ENCODE data around the gene MYO5C. TPM values are rescaled to one million over a fixed set of nuclear protein-coding genes. Genes with fewer than 3 reads are reported as not detected.

MYO5C gene
- total RNA-seq, 4 donors from 2014 or later = 1.2 to 4.3 (median 2.9) TPM

DNA sequence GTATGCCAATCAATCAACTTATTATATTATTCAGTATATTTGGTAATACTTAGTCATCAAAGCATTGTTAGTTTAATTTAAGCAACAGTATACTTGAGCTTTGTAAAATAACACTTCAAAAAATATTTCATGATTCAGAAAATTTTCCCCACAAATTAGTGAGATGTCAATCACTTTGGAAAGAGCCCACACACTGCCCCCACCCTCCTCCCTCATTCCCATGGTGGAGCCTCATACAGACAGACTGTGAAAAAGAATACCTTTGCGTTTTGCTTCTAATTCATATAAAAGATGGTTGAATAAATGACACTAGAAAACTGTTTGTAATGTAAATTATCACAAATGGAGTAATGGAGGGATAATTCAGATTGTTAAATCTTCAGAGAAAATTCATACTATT is 43.3 kb upstream of the MYO5C start:
- no peak for TF ChIP-seq POLR2A (IDR thresholded peaks at IDR 0.05)
- TF ChIP-seq, protein P1, sequence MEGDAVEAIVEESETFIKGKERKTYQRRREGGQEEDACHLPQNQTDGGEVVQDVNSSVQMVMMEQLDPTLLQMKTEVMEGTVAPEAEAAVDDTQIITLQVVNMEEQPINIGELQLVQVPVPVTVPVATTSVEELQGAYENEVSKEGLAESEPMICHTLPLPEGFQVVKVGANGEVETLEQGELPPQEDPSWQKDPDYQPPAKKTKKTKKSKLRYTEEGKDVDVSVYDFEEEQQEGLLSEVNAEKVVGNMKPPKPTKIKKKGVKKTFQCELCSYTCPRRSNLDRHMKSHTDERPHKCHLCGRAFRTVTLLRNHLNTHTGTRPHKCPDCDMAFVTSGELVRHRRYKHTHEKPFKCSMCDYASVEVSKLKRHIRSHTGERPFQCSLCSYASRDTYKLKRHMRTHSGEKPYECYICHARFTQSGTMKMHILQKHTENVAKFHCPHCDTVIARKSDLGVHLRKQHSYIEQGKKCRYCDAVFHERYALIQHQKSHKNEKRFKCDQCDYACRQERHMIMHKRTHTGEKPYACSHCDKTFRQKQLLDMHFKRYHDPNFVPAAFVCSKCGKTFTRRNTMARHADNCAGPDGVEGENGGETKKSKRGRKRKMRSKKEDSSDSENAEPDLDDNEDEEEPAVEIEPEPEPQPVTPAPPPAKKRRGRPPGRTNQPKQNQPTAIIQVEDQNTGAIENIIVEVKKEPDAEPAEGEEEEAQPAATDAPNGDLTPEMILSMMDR (IDR thresholded peaks at IDR 0.05 in 4 of 5, conservative IDR thresholded peaks at IDR 0.05 in 1 of 5) = no peak
- no peaks in the 10 kb centered on the region for H3K27me3 ChIP-seq
- H3K9me3 ChIP-seq = no peaks in the 10 kb centered on the region
- no peak overlapping the region for H3K4me3 ChIP-seq
- DNase-seq (no peak), ATAC-seq (no peak)
- H3K27ac ChIP-seq = no peak overlapping the region
- intact Hi-C loops (cut with DNase I; ENCODE audit: low total_unique reads) = loop anchor here (5.0 to 10.0 kb wide), 3 partner anchors 82 to 338 kb away; partner anchors contain the start of genes ATOSA and MYO5A
- in situ Hi-C loops (cut with MboI; ENCODE audit: low sequenced_read_pairs in 4 of 4) = loop anchor here (25.0 kb wide), 2 partner anchors 123 to 398 kb away; no protein-coding TSS in a partner anchor
- peaks cover 8 to 22% of the 10 kb centered on the region in 2 donors for H3K4me1 ChIP-seq
- H3K36me3 ChIP-seq = no peaks in the 10 kb centered on the region

DNA sequence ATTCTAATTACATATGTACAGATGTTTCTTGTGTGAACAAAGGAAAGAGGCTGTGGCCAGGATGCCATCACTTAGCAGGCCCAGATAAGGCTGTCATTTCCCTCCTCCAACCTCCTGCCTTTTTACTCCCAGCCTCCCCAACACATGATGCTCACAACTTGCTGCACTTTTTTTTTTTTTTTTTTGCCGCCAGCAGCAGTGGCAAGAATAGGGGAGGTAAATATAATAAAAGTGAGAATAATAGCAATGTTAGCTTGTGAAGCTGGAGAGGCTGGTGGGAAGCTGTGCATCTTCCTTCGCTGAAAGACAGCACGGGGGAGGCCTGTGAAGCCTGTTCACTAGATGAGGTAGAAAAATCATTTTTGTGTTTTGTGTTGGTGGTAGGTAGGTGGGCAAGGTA is 42.5 kb upstream of the MYO5C start:
- Histone ChIP-seq H3K9me3 (no peaks in the 10 kb centered on the region), H3K36me3 (no peaks in the 10 kb centered on the region), H3K4me3 (no peak overlapping the region), H3K4me1 (peaks cover 8 to 22% of the 10 kb centered on the region in 2 donors), H3K27ac (peak overlapping the region in 3 of 4 donors; percentile 40 to 70 (median 55)), H3K27me3 (no peaks in the 10 kb centered on the region)
- intact Hi-C loops (cut with DNase I; ENCODE audit: low total_unique reads) = loop anchor here (5.0 to 10.0 kb wide), 3 partner anchors 81 to 339 kb away; partner anchors contain the start of genes ATOSA and MYO5A
- in situ Hi-C loops (cut with MboI; ENCODE audit: low sequenced_read_pairs in 4 of 4) = loop anchor here (25.0 kb wide), 2 partner anchors 124 to 399 kb away; no protein-coding TSS in a partner anchor
- ATAC-seq (no peak), DNase-seq (no peak)
- TF ChIP-seq POLR2A (IDR thresholded peaks at IDR 0.05) = no peak
- TF ChIP-seq, protein P1 (IDR thresholded peaks at IDR 0.05 in 4 of 5, conservative IDR thresholded peaks at IDR 0.05 in 1 of 5) = no peak

GRCh38 chr15:52337198-52337853 is 41.7 kb upstream of the MYO5C start:
- no peak overlapping the region for H3K4me3 ChIP-seq
- H3K9me3 ChIP-seq = no peaks in the 10 kb centered on the region
- in situ Hi-C loops (cut with MboI; ENCODE audit: low sequenced_read_pairs in 4 of 4) (loop anchor here (25.0 kb wide), 2 partner anchors 125 to 400 kb away; no protein-coding TSS in a partner anchor), intact Hi-C loops (cut with DNase I; ENCODE audit: low total_unique reads) (loop anchor here (5.0 to 10.0 kb wide), 3 partner anchors 80 to 340 kb away; partner anchors contain the start of genes ATOSA and MYO5A)
- no peaks in the 10 kb centered on the region for H3K36me3 ChIP-seq
- peaks cover 8 to 22% of the 10 kb centered on the region in 2 donors for H3K4me1 ChIP-seq
- peak; percentile 44 to 71 for ATAC-seq
- no peak for DNase-seq
- H3K27ac ChIP-seq = peak overlapping the region; percentile 40 to 70 (median 56)
- TF ChIP-seq, protein P1 (IDR thresholded peaks at IDR 0.05 in 4 of 5, conservative IDR thresholded peaks at IDR 0.05 in 1 of 5) = no peak
- no peak for TF ChIP-seq POLR2A (IDR thresholded peaks at IDR 0.05)
- H3K27me3 ChIP-seq = no peaks in the 10 kb centered on the region

DNA sequence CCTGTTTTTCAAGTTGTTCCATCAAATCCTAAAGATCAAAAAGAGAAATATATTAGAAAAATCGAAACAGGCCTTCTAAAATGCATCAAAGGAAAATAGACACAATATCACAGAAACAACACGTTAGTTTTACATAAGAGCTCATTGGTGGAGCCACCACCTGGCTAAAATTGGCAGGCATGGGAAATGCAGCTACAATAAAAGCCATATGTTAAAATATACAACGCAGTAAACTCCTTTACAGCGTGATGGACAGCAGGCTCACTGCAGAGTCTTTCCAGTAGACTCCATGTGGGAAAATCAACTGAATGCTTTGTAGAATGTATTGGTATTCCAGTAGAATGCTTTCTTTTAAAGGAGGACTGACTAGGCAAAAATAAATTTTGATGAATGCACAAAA is 40.9 kb upstream of the MYO5C start:
- Histone ChIP-seq H3K27me3 (no peaks in the 10 kb centered on the region), H3K27ac (peak overlapping the region in 1 of 4 donors; percentile 40), H3K36me3 (no peaks in the 10 kb centered on the region), H3K4me1 (peaks cover 8 to 26% of the 10 kb centered on the region in 2 donors), H3K4me3 (no peak overlapping the region), H3K9me3 (no peaks in the 10 kb centered on the region)
- no peak for DNase-seq
- in situ Hi-C loops (cut with MboI; ENCODE audit: low sequenced_read_pairs in 4 of 4) = loop anchor here (25.0 kb wide), 2 partner anchors 126 to 401 kb away; no protein-coding TSS in a partner anchor
- TF ChIP-seq POLR2A (IDR thresholded peaks at IDR 0.05) = no peak
- TF ChIP-seq, protein P1 (IDR thresholded peaks at IDR 0.05 in 4 of 5, conservative IDR thresholded peaks at IDR 0.05 in 1 of 5) = no peak
- intact Hi-C loops (cut with DNase I; ENCODE audit: low total_unique reads) = loop anchor here (5.0 to 10.0 kb wide), 3 partner anchors 79 to 341 kb away; partner anchors contain the start of genes ATOSA and MYO5A
- no peak for ATAC-seq

Measured in gastrocnemius medialis (tissue), 4 donors.